ENCODE results near the gene MAGI2.
"Not testable (repeated sequence)": the region's sequence is repeated elsewhere in the genome, so short reads cannot be mapped to it uniquely, and the experiment has no call there.

Gene MAGI2

GRCh38 chr7:78563191-78563590, 890.3 kb downstream of the MAGI2 start:
- no peak for DNase-seq (ENCODE audit: low read depth in 2 of 2)

GRCh38 chr7:78562191-78562590, 891.3 kb downstream of the MAGI2 start:
- no peak for DNase-seq (ENCODE audit: low read depth in 2 of 2)

- DNase-seq (ENCODE audit: low read depth in 2 of 2) = no peak
Measured at GRCh38 chr7:78558566-78558965, 894.9 kb downstream of the MAGI2 start.

GRCh38 chr7:78543976-78544375, 909.5 kb downstream of the MAGI2 start:
- DNase-seq (ENCODE audit: low read depth in 2 of 2) = no peak

GRCh38 chr7:78542981-78543380, 910.5 kb downstream of the MAGI2 start:
- DNase-seq (ENCODE audit: low read depth in 2 of 2) = no peak

GRCh38 chr7:78542541-78542940, 910.9 kb downstream of the MAGI2 start:
- DNase-seq (ENCODE audit: low read depth in 2 of 2) = no peak

GRCh38 chr7:78539825-78540224, 913.6 kb downstream of the MAGI2 start:
- DNase-seq (ENCODE audit: low read depth in 2 of 2) = no peak

GRCh38 chr7:78535655-78536054, 917.8 kb downstream of the MAGI2 start:
- DNase-seq (ENCODE audit: low read depth in 2 of 2) = no peak

- DNase-seq (ENCODE audit: low read depth in 2 of 2) = no peak
Measured at GRCh38 chr7:78530351-78530750, 923.1 kb downstream of the MAGI2 start.

- no peak for DNase-seq (ENCODE audit: low read depth in 2 of 2)
Measured at GRCh38 chr7:78529392-78529791, 924.1 kb downstream of the MAGI2 start.

- DNase-seq (ENCODE audit: low read depth in 2 of 2) = no peak
Measured at GRCh38 chr7:78528964-78529363, 924.5 kb downstream of the MAGI2 start.

- no peak for DNase-seq (ENCODE audit: low read depth in 2 of 2)
Measured at GRCh38 chr7:78523930-78524329, 929.5 kb downstream of the MAGI2 start.

GRCh38 chr7:78521961-78522360, 931.5 kb downstream of the MAGI2 start:
- no peak for DNase-seq (ENCODE audit: low read depth in 2 of 2)

- no peak for DNase-seq (ENCODE audit: low read depth in 2 of 2)
Measured at GRCh38 chr7:78516450-78516849, 937.0 kb downstream of the MAGI2 start.

- DNase-seq (ENCODE audit: low read depth in 2 of 2) = no peak
Measured at GRCh38 chr7:78514634-78515033, 938.8 kb downstream of the MAGI2 start.

GRCh38 chr7:78510580-78511188, 942.8 kb downstream of the MAGI2 start:
- no peak for DNase-seq (ENCODE audit: low read depth in 2 of 2)

GRCh38 chr7:78503301-78503700, 950.2 kb downstream of the MAGI2 start:
- DNase-seq (ENCODE audit: low read depth in 2 of 2) = not testable (repeated sequence)

GRCh38 chr7:78501064-78501463, 952.4 kb downstream of the MAGI2 start:
- DNase-seq (ENCODE audit: low read depth in 2 of 2) = no peak

GRCh38 chr7:78499971-78500370, 953.5 kb downstream of the MAGI2 start:
- DNase-seq (ENCODE audit: low read depth in 2 of 2) = no peak

GRCh38 chr7:78499283-78499682, 954.2 kb downstream of the MAGI2 start:
- DNase-seq (ENCODE audit: low read depth in 2 of 2) = no peak

- DNase-seq (ENCODE audit: low read depth in 2 of 2) = no peak
Measured at GRCh38 chr7:78497728-78498427, 955.6 kb downstream of the MAGI2 start.

- no peak for DNase-seq (ENCODE audit: low read depth in 2 of 2)
Measured at GRCh38 chr7:78496096-78496630, 957.3 kb downstream of the MAGI2 start.

- DNase-seq (ENCODE audit: low read depth in 2 of 2) = no peak
Measured at GRCh38 chr7:78493401-78493800, 960.1 kb downstream of the MAGI2 start.
